Left colon (tissue), 2 donors: Measurements from ENCODE around the gene PPP3CA. TPM values are rescaled to one million over a fixed set of nuclear protein-coding genes. Genes with fewer than 3 reads are reported as not detected.

Source experiments
- ATAC-seq: fragments of 200-7000 bp; cut with Tn5 transposase; one replicate; pipeline ENCODE4 v1.9.1; 2020; ENCODE audit warnings: mild to moderate bottlenecking, moderate library complexity
- DNase-seq, 2 donors: peaks; one replicate each; pipeline ENCODE4 v3.0.0-alpha.2; 2020
- intact Hi-C, 2 donors: fragments of 100-400 bp; cut with DNase I in 1 of 2; cut with micrococcal nuclease in 1 of 2; formaldehyde crosslinking; loops; one replicate each; pipeline versions ENCODE4 v1.11.2 to v1.14.0; 2022; cut with DNase I, micrococcal nuclease
- total RNA-seq, 2 donors: library from RNA; stranded (reverse); fragmentation: NEBNext Ultra II Directional; extraction: Animal tissue kit (Norgen Biotek cat#: 25700); gene quantifications; one replicate each; pipeline ENCODE4 v1.2.1, GENCODE V29; 2021
- donor health status: DM: no; HTN: no; CAD: no.
- donor health status: DM: yes; HTN: yes; CAD: no.

The PPP3CA gene
- total RNA-seq, 2 donors from 2014 or later = 38.0 to 59.5 TPM

DNA sequence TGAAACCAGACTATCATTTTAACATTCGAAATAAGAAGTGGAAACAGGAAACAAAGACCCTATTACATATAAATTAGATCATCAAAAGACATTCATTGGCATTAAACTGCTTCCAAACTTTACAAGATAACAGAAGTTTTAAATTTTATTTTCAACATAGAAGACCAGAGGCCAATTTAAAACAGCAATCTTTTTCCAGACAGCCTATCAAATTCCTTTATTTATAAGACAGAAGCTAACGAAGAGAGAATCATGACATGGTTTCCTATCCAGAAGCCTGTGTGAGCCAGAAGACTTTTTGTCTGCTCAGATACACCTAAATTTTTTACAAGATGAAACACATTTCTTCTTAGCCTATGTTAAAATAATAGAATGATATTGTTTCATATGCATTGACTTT is 291.9 kb downstream of the PPP3CA start:
- no peak for ATAC-seq

DNA sequence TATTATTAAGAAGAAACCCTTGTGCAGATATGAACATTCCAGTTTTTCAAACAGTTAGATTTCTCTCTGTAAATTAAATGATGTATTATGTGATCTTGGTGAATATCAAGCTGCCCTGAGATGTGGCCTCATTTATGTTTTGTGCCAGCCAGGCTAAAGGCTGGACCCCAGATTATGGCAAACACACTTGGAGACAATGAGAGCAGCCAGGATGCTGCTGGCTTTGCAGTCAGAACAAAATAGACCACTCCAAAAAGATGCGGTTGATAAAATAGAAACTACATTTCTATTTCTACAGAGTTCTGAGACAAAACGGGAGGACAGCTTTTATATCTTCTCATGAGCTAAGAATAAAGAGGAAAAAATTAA is 296.5 kb downstream of the PPP3CA start:
- no peak for DNase-seq
- intact Hi-C loops = no loop called here
- ATAC-seq = no peak

More for the DNA sequence above, 291.9 kb downstream of the PPP3CA start:
- no peak for DNase-seq
- intact Hi-C loops = no loop called here

DNA sequence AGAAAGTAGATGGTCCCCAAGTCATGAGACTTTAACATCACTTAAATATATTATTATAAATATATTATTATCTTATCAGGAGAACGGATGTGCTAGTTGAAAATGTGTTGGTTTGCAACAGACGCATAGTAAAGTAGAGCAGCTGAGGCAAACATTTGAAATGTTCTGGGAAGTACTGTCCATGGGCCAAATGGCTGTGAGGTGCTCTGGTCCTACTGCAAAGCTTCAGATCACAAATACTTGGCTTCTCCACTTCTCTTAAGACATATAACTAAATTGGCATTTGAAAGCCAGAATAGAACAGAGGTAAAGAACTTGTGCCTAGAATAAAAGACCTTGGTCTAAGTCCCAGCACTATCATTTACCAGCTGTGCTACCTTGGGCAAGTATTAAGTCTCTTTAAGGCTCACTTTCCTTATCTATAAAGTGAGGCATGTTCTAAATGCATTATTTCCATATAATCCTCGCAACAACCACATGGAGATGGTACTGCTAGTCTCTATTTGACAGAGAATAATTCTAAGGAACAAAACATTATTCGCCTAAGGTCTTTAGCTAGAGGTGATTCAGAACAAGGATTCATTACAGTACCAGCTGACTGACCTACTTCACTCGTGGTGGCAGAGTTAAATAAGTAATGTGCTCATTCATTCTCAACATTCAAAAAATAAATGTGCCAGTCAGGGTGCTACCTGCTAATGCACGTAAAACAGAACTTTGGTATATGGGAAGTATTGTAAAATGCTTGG is 297.1 kb downstream of the PPP3CA start:
- DNase-seq (no peak), ATAC-seq (no peak)
- intact Hi-C loops = no loop called here

DNA sequence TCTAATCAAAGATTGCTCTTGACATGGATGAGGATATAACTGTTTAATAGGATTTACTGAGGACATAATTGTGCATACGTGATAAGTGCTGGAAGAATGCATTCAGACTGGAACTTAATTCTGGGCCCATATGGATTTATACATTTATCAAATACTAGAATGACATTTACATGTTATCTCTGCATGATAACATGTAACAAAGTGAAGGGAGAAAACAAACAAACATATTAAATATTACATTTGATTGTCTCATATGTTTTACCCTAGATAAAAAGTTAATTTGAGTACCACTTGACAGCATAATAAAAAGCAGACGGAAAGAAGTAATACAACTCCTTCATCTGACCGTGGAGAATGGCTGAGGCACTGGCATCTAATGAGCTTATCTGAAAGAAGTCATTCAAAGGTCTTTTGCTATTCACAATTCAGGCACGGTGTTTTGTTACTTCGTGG is 297.8 kb downstream of the PPP3CA start:
- no peak for ATAC-seq
- intact Hi-C loops = no loop called here
- DNase-seq = no peak

DNA sequence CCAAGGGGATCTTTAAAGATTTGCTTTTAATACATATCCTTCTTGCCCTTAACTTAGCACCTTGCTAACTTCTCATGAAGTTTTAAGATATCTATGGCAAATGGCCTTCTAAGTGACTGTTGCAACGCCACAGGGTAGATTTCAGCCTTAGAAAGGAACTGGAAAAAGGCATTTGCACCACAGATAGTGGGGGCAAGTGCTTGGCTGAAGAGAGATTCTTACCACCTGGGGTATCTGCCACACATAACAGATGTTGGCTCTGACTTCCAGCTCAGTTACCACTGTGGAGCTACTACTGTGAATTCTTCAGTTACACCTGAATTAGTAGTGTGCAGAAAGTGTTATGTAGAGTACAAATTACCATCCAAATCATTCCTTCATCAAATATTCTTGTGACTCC is 302.6 kb downstream of the PPP3CA start:
- no peak for DNase-seq
- ATAC-seq = no peak
- intact Hi-C loops = no loop called here

DNA sequence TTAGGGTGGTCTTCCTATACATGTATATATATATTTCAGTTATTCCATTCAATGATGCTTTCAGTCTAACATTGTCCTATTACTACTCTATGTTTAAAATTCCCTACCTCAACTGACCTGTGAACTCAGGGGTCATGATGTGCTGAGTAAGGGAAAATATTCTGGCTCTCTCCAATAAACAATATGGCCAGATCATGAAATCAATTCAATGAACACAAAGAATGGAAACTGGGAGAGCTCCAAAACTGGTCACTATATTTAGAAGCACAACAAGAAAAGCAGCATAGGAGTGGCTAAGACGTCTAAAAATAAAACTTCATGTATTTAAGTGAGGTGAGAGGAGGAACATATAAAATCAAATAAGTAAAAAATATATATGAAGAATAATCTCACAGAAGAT is 304.5 kb downstream of the PPP3CA start:
- ATAC-seq = no peak
- DNase-seq = no peak
- intact Hi-C loops = no loop called here

DNA sequence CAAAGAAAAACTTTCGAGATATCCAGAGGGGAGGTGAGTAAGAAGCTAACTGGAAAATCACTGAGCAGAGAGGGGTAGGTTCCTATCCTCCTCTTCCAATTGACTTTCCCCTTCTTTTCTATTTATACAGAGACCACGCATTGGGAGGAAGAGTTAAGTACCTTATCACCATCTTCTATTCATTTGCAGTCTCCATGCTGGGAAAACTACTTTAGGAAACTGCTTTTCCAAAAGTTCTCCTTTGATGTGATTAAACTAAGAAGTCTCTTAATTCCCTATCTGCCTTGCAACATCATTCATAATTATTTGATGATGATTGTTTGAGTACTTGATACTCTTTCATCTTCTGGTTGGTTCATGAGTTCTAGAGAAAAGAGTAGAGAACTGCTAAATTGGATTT is 306.6 kb downstream of the PPP3CA start:
- DNase-seq = no peak
- no peak for ATAC-seq
- intact Hi-C loops = no loop called here

DNA sequence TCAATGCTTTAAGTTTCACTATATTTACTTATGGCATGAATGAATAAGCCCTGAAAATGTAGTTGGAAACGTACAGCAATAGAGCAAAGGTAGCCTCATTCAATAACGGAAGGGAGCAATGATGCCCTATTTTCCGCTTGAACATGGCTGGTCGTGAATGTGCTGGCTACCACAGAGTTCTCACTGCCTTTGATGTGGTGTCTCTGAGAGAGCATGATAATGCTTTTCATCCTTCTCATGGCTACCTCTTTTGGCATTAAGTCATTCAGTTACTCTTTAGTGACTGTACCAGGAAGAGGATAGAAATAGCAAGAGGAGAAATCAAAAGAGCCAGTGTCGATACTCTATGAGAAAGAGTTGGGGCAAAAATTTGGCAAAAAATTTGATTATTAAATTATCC is 308.0 kb downstream of the PPP3CA start:
- DNase-seq (no peak), ATAC-seq (no peak)
- intact Hi-C loops = no loop called here

DNA sequence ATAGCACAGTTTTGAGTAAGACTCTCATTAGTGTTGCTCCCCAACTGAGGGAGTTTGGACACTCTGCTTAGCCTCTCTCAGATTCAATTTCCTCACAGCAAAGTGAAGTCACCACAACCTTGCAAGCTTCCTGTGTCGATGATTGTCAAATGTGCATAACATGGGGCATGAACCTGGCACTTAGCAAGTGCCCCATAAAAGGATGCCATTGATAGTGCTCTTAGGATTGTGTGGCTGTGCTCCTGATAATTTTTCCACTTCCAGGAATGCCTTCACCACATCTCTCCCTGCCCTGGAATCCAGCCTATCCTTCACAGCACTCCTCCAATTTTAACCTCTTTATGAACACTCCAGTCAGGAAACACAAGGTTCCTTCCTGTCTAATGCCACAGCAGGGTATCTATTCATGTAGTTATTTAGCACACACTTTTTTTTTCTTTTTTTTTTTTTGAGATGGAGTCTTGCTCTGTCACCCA is 309.4 kb downstream of the PPP3CA start:
- DNase-seq (no peak), ATAC-seq (no peak)
- intact Hi-C loops = no loop called here

DNA sequence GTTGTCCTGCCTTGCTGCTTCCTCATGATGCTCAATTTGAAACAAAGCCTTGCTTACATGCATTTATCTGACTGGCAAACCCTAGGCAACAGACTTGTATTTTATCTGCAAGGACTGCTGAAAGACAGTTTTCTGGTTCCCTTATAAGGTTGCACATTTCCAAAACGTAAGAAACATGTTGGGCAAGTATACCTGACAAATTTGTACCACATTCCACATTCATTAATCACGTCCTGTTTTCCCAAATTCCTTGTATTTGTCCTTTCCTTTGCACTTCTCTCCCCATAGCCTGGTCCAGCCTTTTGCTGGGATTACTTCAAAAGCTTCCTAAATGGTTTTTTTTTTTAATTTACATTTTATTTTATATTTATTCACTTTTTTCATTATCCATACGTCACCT is 310.1 kb downstream of the PPP3CA start:
- ATAC-seq (no peak), DNase-seq (no peak)
- intact Hi-C loops = no loop called here

DNA sequence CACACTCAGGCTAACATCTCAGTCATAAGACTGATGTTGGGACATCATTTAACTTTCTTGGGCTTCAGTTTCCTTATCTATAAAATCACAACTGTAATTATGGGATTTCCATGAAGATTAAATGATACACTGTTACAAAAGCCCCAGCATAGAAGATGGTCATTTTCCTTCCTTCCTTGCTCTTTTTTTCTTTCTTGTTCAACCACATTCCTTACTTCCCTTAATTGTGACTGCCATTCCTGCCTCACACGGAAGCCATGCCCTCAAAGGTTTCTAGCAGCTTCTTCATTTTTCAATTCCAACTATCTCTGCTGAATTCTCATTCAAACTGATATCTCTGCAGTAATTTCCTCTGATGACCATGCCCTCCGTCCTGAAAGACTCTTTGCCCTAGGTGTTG is 311.8 kb downstream of the PPP3CA start:
- intact Hi-C loops = no loop called here
- ATAC-seq (no peak), DNase-seq (no peak)

DNA sequence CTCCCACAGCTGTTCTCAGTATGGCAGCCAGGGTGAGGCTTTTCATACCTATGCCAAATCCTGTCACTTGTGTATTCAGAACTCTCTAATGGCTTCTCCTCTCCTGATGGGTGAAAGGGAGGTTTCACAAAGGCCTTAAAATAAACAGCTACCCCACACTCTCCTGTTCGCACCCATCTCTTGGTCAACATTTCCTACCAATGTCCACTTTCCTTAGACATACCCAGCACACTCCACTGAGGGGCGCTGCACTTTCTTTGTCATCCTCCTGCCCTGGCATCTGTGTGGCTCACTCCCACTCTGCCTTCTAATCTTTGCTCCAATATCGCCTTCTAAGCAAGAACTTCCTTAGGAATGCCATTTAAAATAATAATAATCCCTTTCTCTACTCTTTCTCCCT is 313.3 kb downstream of the PPP3CA start:
- DNase-seq (no peak), ATAC-seq (no peak)
- intact Hi-C loops = no loop called here

DNA sequence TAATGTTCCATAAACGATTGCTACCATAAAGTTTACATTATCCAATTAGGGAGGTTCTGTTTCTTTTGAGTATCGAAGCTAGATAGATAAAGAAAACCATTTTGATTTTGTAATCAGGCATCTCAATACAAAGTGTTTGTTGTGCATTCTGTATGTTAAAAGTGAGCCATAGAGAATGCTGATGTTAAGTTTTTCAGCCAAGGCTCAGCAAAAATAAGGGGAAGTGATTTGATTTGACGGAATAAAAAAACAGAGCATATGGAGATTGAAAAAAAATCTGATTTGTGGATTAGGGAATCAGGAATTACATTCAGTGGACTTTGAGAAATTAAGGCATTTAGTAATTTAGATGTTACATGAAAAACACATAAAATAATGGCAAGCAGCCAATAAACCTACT is 314.8 kb downstream of the PPP3CA start:
- DNase-seq (no peak), ATAC-seq (no peak)
- intact Hi-C loops = no loop called here

DNA sequence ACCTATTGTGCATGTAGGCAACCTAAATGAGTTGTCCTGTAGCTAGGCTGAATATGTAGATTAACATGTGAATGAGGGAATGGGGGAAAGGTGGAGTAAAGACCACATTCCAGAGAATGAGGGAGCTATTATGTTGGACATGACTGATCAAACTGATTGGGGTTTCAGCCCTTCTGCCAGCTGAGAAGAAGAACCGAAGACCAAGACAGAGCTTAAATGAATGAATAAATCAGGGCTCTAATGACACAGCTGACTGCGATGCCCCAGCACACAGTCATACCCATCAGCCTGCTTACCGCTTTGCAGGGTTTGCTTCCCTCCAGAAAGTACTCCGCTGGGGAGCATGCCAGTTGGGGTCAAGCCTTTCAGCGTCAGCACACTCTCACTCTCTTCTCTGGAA is 315.4 kb downstream of the PPP3CA start:
- DNase-seq (no peak), ATAC-seq (no peak)
- intact Hi-C loops = no loop called here

DNA sequence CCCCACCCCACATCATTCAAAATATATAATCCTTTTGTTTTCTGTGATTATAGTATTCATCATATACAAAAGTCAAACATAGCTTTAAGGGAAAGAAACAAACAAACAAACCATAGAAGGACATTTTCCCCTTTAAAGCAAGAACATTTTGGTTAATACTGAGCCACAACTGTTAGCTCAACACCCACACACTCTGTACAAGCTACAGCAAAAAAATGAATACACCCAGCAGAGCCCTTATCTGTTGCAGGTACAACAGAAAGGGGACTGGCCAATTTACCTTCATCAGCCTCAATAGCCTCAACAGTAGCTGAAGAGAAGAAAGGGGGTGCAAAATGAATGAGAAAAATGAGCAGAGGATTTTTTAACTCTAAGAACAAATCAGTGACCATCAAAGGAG is 318.4 kb downstream of the PPP3CA start:
- DNase-seq = no peak
- ATAC-seq = no peak
- intact Hi-C loops = no loop called here

DNA sequence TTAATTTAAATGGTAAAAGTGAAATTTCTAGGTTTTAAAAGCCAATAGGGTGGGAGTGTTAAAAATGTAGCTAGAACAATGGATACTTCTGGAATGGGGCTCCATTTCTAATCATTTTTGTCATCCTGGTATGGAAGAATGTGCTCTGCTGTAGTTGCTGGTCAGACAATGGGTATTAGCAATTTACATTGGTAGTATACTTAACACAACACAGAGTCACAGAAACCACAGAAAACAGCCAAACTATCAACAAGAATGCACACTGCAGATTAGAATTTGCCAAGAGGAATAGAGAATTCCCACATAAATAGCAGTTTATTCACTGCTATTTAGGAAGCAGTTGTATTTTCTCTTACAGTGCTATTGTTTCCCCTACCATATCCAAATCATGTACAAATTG is 319.6 kb downstream of the PPP3CA start:
- ATAC-seq = no peak
- no peak for DNase-seq
- intact Hi-C loops = no loop called here

DNA sequence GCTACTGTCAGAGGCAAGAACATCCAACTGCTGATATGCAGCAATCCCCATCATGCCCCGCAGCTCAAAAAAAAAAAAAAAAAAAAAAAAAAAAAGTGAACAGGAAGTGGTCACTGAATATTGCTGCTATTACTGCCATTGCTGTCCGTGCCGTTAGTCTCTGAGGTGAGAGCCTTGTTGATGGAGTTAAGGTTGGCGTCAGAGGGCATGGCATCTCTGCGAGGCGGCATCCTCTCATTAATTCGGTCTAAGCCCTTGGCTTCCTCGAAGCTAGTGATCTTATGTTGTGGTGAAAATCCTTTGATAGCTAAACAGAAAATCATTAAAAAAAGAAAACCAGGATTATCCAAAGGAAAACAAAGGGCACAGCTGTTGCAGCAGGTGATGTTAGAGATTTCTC is 321.6 kb downstream of the PPP3CA start:
- intact Hi-C loops = no loop called here
- no peak for DNase-seq
- no peak for ATAC-seq

DNA sequence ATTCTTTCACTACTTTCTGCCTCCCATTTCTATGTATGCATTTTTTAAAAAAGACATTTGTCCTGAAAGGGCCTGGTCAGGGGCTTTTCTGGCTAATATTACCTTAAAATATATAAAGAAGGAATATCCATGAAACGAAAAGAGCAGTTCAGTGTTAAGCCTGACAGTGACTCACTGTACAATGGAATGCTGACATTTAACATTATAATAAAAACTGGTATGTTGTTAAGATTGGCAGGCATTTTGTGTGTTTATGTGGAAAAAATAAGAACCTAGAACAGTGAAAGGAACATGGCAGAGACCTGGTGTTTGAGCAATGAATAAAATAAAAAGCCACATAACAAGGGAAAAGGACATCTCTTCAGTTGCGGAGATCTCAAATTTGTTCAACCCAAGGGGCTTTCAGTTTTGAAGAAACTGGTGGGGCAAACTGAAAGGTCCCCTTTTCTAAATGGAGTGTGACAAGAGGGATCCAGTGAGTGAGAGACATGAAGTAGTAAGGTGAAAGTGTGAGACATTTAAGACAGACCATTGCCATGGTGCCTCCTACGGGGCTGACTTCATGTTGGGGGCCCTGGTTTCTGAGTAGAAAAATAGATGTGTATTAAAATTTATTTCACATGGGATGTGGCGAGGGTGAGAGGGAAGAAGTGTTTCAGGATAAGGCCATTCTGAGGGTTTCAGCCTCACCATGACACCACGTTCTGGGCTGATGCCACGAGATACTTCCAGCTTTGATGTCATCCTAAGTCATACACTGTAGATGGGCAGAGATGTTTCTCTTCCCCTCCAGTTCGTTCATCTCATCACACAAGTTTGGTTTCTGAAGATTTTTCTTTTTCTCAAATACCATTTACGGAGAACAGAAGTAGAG is 324.9 kb downstream of the PPP3CA start:
- intact Hi-C loops = no loop called here
- ATAC-seq = no peak

DNA sequence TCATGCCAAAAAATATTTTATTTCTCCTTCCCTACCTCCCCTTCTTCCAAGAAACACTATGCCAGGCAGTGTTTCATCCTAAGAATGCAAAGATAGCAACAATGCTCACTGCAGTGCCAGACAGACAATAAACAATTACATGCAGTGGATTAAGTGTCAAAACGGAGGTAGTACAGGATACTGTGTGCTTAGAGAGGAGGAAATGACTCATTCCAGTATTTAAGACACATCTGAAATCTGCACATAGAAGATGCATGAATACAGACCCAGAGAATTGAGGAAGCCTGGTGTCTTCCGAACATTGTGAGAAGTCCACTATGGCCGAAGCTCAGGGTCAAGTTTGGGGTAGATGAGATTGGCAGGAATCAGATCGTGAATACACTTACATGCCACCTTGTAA is 326.4 kb downstream of the PPP3CA start:
- ATAC-seq (peak; percentile 46), DNase-seq (no peak)
- intact Hi-C loops = no loop called here

More for the DNA sequence above, 324.9 kb downstream of the PPP3CA start:
- DNase-seq = no peak

DNA sequence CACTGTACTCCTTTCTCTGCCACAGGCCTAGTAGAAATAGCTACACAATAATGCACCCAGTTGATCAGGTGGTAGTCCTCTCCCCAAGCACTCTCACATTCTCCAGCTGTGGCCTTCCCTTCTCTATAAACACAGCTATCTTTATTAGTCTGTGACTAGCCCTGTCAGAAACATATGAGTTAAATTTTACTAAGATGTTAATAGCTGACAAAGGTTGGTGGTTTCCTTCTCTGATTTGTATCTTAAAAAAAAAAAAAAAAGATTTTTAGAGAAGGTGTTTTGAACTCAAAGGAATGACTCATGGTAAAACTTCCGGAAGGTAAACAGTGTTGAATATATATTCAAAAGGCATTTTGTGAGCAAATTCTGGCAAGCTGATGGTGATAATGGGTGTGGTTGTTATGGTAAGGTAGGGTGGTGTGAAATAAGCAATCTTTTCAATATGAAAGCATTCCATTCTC is 327.4 kb downstream of the PPP3CA start:
- ATAC-seq (peak; percentile 92), DNase-seq (no peak)
- intact Hi-C loops = no loop called here
